RWPE2 (cell line): Measurements from ENCODE around the gene KCNN3.

Experiments used
- ATAC-seq: fragments of 200-7000 bp; cut with Tn5 transposase; 3 replicates; pipeline ENCODE4 v1.9.1; 2021; ENCODE audit warnings: low read depth
- DNase-seq: peaks from one replicate; pipeline ENCODE4 v3.0.0-alpha.2; 2020; ENCODE audit warnings: low spot score
- H3K27ac ChIP-seq: fragments of 450-650 bp; 2 replicates; pipeline ENCODE4 v1.5.1; 2017; ENCODE audit warnings: mild to moderate bottlenecking; ENCODE audit not compliant: poor library complexity, severe bottlenecking
- H3K27me3 ChIP-seq: fragments of 250-450 bp; sonication (Bioruptor Pico); 2 replicates; pipeline ENCODE4 v1.5.1; 2021; ENCODE audit warnings: mild to moderate bottlenecking, moderate library complexity; ENCODE audit not compliant: insufficient read depth, poor library complexity, severe bottlenecking
- H3K36me3 ChIP-seq: fragments of 250-450 bp; sonication (Bioruptor Pico); 2 replicates; pipeline ENCODE4 v1.5.1; 2020; ENCODE audit warnings: low read depth, mild to moderate bottlenecking, moderate library complexity
- H3K4me1 ChIP-seq: fragments of 250-450 bp; sonication (Bioruptor Pico); 2 replicates; pipeline ENCODE4 v1.5.1; 2021; ENCODE audit warnings: mild to moderate bottlenecking, moderate library complexity; ENCODE audit not compliant: insufficient read depth, poor library complexity, severe bottlenecking
- H3K4me3 ChIP-seq: fragments of 250-450 bp; sonication (Bioruptor Pico); 2 replicates; pipeline ENCODE4 v1.5.1; 2021; ENCODE audit warnings: mild to moderate bottlenecking, moderate library complexity; ENCODE audit not compliant: severe bottlenecking
- H3K9me3 ChIP-seq: fragments of 250-450 bp; sonication (Bioruptor Pico); 2 replicates; pipeline ENCODE4 v1.5.1; 2021; ENCODE audit warnings: mild to moderate bottlenecking, moderate library complexity; ENCODE audit not compliant: severe bottlenecking
- CTCF ChIP-seq: fragments of 450-650 bp; IDR thresholded peaks from one replicate; pipeline ENCODE4 v1.5.1; 2017; ENCODE audit warnings: mild to moderate bottlenecking, moderate library complexity; ENCODE audit not compliant: poor library complexity, severe bottlenecking

KCNN3 gene

DNA sequence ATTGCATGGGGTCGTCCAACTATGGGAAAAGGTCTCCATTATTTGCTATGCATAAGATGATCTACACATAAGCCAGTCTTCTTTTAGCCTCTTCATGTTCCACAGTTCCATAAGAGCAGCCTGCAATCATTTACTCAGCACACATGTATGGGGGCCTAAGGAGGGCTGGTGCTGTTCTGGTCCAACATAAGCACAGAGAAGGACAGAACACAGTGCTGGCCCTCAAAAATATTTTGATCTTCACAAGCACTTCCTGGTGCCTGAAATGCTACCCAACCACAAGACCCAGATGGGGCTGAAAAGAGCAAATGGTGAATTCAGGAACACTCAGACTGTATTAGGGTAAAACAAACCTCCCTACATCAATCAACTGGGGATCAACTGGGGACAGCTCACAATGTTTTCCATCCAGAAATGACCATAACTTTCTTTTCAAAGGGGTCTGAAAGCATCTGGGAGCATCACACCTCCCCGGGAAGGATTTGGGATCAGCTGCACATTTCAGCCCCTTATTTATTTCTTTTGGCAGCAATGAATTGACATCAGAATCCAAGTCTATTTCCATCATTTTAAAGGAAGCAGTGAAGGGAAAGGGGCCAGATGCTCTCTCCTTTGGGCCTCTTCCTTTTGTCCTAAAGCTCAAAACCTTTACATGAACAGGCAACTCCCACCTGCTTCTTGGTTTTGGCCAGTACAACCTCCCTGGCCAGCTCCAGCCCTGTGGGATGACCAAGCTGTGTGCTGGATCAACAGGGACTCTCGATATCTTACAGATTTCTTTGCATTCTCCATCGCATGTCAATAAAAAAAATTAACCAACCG, 45.7 kb downstream of the KCNN3 start:
- Histone ChIP-seq H3K27ac (no peak overlapping the region), H3K27me3 (no peaks in the 10 kb centered on the region), H3K4me3 (no peak overlapping the region), H3K36me3 (no peaks in the 10 kb centered on the region), H3K4me1 (no peaks in the 10 kb centered on the region), H3K9me3 (no peaks in the 10 kb centered on the region)
- TF ChIP-seq CTCF: no peak
- ATAC-seq (no peak), DNase-seq (no peak)

DNA sequence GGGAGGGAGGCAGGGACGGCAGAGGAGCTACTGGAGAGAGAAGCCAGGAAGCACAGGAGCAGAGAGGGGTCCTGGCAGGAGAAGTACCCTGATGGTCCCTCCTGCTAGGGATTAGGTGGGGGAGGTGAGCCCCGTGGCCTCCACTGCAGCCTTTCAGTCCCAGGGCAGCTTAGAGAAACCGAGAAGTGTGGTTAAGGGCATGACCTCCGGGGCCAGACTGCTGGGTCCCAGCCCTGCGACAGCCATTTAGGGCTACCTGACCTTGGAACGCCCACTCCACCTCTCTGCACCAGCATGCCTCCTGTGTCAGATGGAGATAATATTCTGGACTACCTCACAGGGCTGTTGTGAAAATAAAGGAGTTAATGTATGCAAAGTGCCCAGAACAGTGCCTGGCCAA, 47.4 kb downstream of the KCNN3 start:
- Histone ChIP-seq H3K27me3 (no peaks in the 10 kb centered on the region), H3K36me3 (no peaks in the 10 kb centered on the region), H3K9me3 (no peaks in the 10 kb centered on the region), H3K4me1 (no peaks in the 10 kb centered on the region), H3K27ac (no peak overlapping the region), H3K4me3 (no peak overlapping the region)
- TF ChIP-seq CTCF: no peak
- ATAC-seq: no peak
- no peak for DNase-seq

DNA sequence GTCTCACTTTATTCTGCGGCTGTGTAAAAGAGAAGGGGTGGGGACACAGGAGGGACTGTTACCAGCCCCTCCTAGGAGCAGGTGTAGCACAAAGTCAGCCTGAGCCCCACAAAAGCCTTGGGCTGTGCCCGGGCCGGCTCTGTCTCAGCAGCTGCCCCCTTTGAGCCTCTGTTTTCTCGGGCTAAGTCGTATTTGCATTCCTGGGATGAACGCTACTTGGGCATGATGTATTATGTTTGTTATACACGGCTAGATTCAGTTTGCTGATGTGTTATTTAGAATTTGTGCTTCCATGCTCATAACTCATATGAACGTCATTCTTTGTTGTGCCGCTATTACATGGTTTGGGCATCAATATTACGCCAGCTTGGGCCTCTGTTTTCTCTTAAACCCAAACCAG, 47.8 kb downstream of the KCNN3 start:
- ATAC-seq (no peak), DNase-seq (no peak)
- H3K27me3 ChIP-seq: no peaks in the 10 kb centered on the region
- no peaks in the 10 kb centered on the region for H3K9me3 ChIP-seq
- no peak overlapping the region for H3K4me3 ChIP-seq
- no peak overlapping the region for H3K27ac ChIP-seq
- H3K4me1 ChIP-seq: no peaks in the 10 kb centered on the region
- TF ChIP-seq CTCF: no peak
- H3K36me3 ChIP-seq: no peaks in the 10 kb centered on the region

DNA sequence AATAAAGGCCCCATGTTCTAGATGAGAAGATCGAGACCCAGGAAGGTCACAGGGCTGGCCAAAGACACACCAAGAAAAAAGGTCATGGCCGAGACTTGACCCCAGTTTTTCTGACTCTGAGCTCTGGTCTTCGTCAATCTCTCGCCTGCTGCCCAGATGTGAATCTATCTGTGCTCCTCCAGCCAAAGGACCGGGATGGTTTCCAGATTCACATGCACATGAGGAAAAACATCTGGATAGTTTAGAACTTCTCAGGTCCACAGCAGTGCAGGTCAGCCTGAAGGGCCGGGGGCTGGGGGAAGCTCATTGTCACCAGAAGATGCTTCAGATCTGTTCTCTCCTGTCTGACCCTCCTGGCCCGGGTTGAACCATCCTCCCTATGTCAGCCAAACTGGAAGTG, 49.0 kb downstream of the KCNN3 start:
- H3K36me3 ChIP-seq: no peaks in the 10 kb centered on the region
- DNase-seq (no peak), ATAC-seq (no peak)
- H3K27me3 ChIP-seq: no peaks in the 10 kb centered on the region
- no peaks in the 10 kb centered on the region for H3K9me3 ChIP-seq
- no peak overlapping the region for H3K4me3 ChIP-seq
- no peak overlapping the region for H3K27ac ChIP-seq
- H3K4me1 ChIP-seq: no peaks in the 10 kb centered on the region
- TF ChIP-seq CTCF: no peak

GRCh38 chr1:154820646-154821045, 49.4 kb downstream of the KCNN3 start:
- Histone ChIP-seq H3K36me3 (no peaks in the 10 kb centered on the region), H3K9me3 (no peaks in the 10 kb centered on the region), H3K4me1 (no peaks in the 10 kb centered on the region), H3K4me3 (no peak overlapping the region), H3K27me3 (no peaks in the 10 kb centered on the region), H3K27ac (no peak overlapping the region)
- no peak for DNase-seq
- no peak for TF ChIP-seq CTCF
- ATAC-seq: no peak
